K562 (cell line): Measurements from ENCODE around the gene SIRPG. TPM values are rescaled to one million over a fixed set of nuclear protein-coding genes. Genes with fewer than 3 reads are reported as not detected.

Experiments used
- BCOR ChIP-seq: fragments of 450-650 bp; IDR thresholded peaks from 2 replicates; pipeline ENCODE4 v1.6.1; 2016
- BRCA1 ChIP-seq, 2 experiments: fragments of 450-650 bp in 1 of 2; sonication (generic) in 1 of 2; formaldehyde crosslinking in 1 of 2; IDR thresholded peaks; 2 replicates each; pipeline versions ENCODE4 v1.5.0 to v1.6.1; 2017 to 2020; ENCODE audit warnings: mild to moderate bottlenecking in 1 of 2, missing genetic modification reagents in 1 of 2
- CCAR2 ChIP-seq: fragments of 200-400 bp; formaldehyde crosslinking; IDR thresholded peaks from 2 replicates; pipeline ENCODE4 v1.6.1; 2017; ENCODE audit warnings: mild to moderate bottlenecking, low read depth, low read length
- ESRRA ChIP-seq: fragments of 450-650 bp; IDR thresholded peaks from 2 replicates; pipeline ENCODE4 v1.6.1; 2014; ENCODE audit warnings: low read depth, mild to moderate bottlenecking, moderate library complexity, borderline replicate concordance
- ETV6 ChIP-seq, 3 experiments: fragments of 150-350 bp in 1 of 3; sonication (generic) in 1 of 3; formaldehyde crosslinking in 1 of 3; IDR thresholded peaks; 2 replicates each; pipeline versions ENCODE4 v1.6.1 to v1.8.0; 2014 to 2022; ENCODE audit warnings: borderline replicate concordance in 2 of 3, low read depth in 2 of 3, antibody characterized with exemption in 1 of 3, low read length in 1 of 3, mild to moderate bottlenecking in 1 of 3, missing genetic modification reagents in 1 of 3
- SMAD2 ChIP-seq: fragments of 150-350 bp; IDR thresholded peaks from 2 replicates; pipeline ENCODE4 v1.6.1; 2014; ENCODE audit warnings: low read depth, mild to moderate bottlenecking, low read length
- TAF15 ChIP-seq: fragments of 200-400 bp; formaldehyde crosslinking; IDR thresholded peaks from 2 replicates; pipeline ENCODE4 v1.6.1; 2017; ENCODE audit warnings: mild to moderate bottlenecking, low read depth, low read length, moderate library complexity
- YBX1 ChIP-seq: fragments of 450-650 bp; IDR thresholded peaks from 2 replicates; pipeline ENCODE4 v1.7.1; 2016; ENCODE audit warnings: mild to moderate bottlenecking
- ZC3H4 ChIP-seq: sonication (generic); formaldehyde crosslinking; IDR thresholded peaks from 2 replicates; pipeline ENCODE4 v1.9.0; 2021; ENCODE audit warnings: missing genetic modification reagents, borderline replicate concordance
- ZNF165 ChIP-seq: fragments of 250-450 bp; sonication (Bioruptor Pico); IDR thresholded peaks from 2 replicates; pipeline ENCODE4 v1.4.0; 2020; ENCODE audit warnings: borderline replicate concordance
- polyA plus RNA-seq, 8 experiments: library from polyadenylated mRNA; depleted of rRNA in 4 of 8; stranded (reverse) in 5 of 8; unstranded in 3 of 8; fragments of >200 nt; fragmentation: Nextera tagmentation in 2 of 8; fragmentation: Illumina TruSeq in 1 of 8; extraction: Ambion mirVana in 2 of 8; extraction: Trizol in 1 of 8; gene quantifications; 2 replicates each; pipeline versions ENCODE4 v1.2.1 to v1.2.3, GENCODE V29; 2011 to 2014; ENCODE audit warnings: inconsistent platforms in 1 of 8, missing spikeins in 1 of 8
- total RNA-seq, 7 experiments: library from RNA; depleted of rRNA in 6 of 7; stranded (reverse); fragments of >200 nt in 6 of 7; fragmentation: Illumina TruSeq in 2 of 7; extraction: Trizol in 2 of 7; gene quantifications; 2 replicates each; pipeline versions ENCODE4 v1.2.1 to v1.2.3, GENCODE V29; 2011 to 2021; ENCODE audit warnings: low replicate concordance in 1 of 7
- TF ChIP-seq, protein P1 (sequence below): fragments of 450-650 bp; IDR thresholded peaks from 2 replicates; pipeline ENCODE4 v1.6.1; 2016; ENCODE audit warnings: mild to moderate bottlenecking, moderate library complexity

SIRPG gene
- total and polyA plus RNA-seq, 9 of the 15 experiments (the other 6 are each of a cell fraction or from before 2014, with no cell fraction given), result not detected

- TF ChIP-seq, protein P1, sequence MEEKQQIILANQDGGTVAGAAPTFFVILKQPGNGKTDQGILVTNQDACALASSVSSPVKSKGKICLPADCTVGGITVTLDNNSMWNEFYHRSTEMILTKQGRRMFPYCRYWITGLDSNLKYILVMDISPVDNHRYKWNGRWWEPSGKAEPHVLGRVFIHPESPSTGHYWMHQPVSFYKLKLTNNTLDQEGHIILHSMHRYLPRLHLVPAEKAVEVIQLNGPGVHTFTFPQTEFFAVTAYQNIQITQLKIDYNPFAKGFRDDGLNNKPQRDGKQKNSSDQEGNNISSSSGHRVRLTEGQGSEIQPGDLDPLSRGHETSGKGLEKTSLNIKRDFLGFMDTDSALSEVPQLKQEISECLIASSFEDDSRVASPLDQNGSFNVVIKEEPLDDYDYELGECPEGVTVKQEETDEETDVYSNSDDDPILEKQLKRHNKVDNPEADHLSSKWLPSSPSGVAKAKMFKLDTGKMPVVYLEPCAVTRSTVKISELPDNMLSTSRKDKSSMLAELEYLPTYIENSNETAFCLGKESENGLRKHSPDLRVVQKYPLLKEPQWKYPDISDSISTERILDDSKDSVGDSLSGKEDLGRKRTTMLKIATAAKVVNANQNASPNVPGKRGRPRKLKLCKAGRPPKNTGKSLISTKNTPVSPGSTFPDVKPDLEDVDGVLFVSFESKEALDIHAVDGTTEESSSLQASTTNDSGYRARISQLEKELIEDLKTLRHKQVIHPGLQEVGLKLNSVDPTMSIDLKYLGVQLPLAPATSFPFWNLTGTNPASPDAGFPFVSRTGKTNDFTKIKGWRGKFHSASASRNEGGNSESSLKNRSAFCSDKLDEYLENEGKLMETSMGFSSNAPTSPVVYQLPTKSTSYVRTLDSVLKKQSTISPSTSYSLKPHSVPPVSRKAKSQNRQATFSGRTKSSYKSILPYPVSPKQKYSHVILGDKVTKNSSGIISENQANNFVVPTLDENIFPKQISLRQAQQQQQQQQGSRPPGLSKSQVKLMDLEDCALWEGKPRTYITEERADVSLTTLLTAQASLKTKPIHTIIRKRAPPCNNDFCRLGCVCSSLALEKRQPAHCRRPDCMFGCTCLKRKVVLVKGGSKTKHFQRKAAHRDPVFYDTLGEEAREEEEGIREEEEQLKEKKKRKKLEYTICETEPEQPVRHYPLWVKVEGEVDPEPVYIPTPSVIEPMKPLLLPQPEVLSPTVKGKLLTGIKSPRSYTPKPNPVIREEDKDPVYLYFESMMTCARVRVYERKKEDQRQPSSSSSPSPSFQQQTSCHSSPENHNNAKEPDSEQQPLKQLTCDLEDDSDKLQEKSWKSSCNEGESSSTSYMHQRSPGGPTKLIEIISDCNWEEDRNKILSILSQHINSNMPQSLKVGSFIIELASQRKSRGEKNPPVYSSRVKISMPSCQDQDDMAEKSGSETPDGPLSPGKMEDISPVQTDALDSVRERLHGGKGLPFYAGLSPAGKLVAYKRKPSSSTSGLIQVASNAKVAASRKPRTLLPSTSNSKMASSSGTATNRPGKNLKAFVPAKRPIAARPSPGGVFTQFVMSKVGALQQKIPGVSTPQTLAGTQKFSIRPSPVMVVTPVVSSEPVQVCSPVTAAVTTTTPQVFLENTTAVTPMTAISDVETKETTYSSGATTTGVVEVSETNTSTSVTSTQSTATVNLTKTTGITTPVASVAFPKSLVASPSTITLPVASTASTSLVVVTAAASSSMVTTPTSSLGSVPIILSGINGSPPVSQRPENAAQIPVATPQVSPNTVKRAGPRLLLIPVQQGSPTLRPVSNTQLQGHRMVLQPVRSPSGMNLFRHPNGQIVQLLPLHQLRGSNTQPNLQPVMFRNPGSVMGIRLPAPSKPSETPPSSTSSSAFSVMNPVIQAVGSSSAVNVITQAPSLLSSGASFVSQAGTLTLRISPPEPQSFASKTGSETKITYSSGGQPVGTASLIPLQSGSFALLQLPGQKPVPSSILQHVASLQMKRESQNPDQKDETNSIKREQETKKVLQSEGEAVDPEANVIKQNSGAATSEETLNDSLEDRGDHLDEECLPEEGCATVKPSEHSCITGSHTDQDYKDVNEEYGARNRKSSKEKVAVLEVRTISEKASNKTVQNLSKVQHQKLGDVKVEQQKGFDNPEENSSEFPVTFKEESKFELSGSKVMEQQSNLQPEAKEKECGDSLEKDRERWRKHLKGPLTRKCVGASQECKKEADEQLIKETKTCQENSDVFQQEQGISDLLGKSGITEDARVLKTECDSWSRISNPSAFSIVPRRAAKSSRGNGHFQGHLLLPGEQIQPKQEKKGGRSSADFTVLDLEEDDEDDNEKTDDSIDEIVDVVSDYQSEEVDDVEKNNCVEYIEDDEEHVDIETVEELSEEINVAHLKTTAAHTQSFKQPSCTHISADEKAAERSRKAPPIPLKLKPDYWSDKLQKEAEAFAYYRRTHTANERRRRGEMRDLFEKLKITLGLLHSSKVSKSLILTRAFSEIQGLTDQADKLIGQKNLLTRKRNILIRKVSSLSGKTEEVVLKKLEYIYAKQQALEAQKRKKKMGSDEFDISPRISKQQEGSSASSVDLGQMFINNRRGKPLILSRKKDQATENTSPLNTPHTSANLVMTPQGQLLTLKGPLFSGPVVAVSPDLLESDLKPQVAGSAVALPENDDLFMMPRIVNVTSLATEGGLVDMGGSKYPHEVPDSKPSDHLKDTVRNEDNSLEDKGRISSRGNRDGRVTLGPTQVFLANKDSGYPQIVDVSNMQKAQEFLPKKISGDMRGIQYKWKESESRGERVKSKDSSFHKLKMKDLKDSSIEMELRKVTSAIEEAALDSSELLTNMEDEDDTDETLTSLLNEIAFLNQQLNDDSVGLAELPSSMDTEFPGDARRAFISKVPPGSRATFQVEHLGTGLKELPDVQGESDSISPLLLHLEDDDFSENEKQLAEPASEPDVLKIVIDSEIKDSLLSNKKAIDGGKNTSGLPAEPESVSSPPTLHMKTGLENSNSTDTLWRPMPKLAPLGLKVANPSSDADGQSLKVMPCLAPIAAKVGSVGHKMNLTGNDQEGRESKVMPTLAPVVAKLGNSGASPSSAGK, result no peak
- TF ChIP-seq ZNF165 (CRISPR knock-in tag) (no peak), BRCA1 (IDR thresholded peaks at IDR 0.05) (no peak), BRCA1 (CRISPR knock-in tag; IDR thresholded peaks at IDR 0.05) (no peak), SMAD2 (no peak), TAF15 (no peak), ETV6 (IDR thresholded peaks at IDR 0.05; ENCODE audit: borderline replicate concordance in 1 of 2, low read depth in 2 of 2, low read length in 1 of 2) (no peak), ETV6 (CRISPR knock-in tag; IDR thresholded peaks at IDR 0.05; ENCODE audit: borderline replicate concordance) (no peak), ZC3H4 (CRISPR knock-in tag) (no peak), BCOR (no peak), YBX1 (no peak), CCAR2 (no peak), ESRRA (no peak)
These were observed 15.1 kb upstream of the SIRPG start (continued) for GRCh38 chr20:1672728-1673127.
